22Rv1 (cell line): Measurements from ENCODE around the gene ORM2.

Experiments
- H3K27ac ChIP-seq: fragments of 450-650 bp; 2 replicates; pipeline ENCODE4 v1.5.1; 2017
- ZFX ChIP-seq: fragments of 450-650 bp; IDR thresholded peaks from 2 replicates; pipeline ENCODE4 v1.6.1; 2017; ENCODE audit warnings: antibody characterized with exemption, borderline replicate concordance
- TF ChIP-seq, protein P1 (sequence below): fragments of 450-650 bp; IDR thresholded peaks from 2 replicates; pipeline ENCODE4 v1.5.1; 2017; ENCODE audit warnings: mild to moderate bottlenecking

Gene ORM2

DNA sequence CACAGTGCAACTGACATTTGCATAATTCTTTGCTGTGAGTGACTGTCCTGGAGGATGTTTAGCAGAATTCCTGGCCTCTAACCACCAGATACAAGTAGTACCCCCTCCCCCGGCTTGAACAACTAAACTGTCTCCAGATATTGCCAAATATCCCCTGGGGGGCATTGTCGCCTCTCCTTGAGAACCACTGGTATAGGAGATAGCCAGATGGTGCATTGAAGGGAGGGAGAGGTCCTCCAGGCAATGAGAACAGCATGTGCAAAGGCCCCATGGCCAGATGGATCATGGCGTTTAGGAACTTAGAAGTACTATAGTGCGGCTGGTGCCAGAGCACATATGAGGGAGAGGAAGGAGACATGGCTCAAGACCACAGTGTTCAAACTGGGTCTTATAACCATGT lies 25.7 kb upstream of the ORM2 start:
- TF ChIP-seq, protein P1, sequence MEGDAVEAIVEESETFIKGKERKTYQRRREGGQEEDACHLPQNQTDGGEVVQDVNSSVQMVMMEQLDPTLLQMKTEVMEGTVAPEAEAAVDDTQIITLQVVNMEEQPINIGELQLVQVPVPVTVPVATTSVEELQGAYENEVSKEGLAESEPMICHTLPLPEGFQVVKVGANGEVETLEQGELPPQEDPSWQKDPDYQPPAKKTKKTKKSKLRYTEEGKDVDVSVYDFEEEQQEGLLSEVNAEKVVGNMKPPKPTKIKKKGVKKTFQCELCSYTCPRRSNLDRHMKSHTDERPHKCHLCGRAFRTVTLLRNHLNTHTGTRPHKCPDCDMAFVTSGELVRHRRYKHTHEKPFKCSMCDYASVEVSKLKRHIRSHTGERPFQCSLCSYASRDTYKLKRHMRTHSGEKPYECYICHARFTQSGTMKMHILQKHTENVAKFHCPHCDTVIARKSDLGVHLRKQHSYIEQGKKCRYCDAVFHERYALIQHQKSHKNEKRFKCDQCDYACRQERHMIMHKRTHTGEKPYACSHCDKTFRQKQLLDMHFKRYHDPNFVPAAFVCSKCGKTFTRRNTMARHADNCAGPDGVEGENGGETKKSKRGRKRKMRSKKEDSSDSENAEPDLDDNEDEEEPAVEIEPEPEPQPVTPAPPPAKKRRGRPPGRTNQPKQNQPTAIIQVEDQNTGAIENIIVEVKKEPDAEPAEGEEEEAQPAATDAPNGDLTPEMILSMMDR, result no peak
- TF ChIP-seq ZFX, result no peak
- no peak overlapping the region for H3K27ac ChIP-seq

GRCh38 chr9:114304416-114305188 lies 25.1 kb upstream of the ORM2 start:
- TF ChIP-seq ZFX, result no peak
- TF ChIP-seq, protein P1, result no peak
- H3K27ac ChIP-seq, result no peak overlapping the region

DNA sequence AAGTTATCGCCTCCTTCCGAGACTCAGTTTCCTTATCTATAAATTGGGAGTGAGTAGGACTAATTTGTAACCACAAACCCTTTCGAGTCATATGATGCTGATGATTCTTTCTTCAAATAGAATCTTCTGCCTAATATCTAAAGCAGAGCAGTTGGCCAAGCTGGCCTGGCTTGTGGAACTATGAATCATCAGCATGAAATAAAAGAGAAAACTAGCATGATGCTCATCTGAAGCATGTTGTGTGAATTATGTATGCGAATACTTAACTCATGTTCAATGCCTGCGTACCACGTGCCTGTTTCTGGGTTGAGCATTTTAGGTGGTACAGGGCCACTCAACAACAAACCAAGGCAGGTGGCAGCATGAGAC lies 21.8 kb upstream of the ORM2 start:
- no peak overlapping the region for H3K27ac ChIP-seq
- TF ChIP-seq, protein P1, result no peak
- TF ChIP-seq ZFX, result no peak

GRCh38 chr9:114308361-114308950 lies 21.2 kb upstream of the ORM2 start:
- TF ChIP-seq, protein P1, result no peak
- no peak for TF ChIP-seq ZFX
- H3K27ac ChIP-seq, result no peak overlapping the region

DNA sequence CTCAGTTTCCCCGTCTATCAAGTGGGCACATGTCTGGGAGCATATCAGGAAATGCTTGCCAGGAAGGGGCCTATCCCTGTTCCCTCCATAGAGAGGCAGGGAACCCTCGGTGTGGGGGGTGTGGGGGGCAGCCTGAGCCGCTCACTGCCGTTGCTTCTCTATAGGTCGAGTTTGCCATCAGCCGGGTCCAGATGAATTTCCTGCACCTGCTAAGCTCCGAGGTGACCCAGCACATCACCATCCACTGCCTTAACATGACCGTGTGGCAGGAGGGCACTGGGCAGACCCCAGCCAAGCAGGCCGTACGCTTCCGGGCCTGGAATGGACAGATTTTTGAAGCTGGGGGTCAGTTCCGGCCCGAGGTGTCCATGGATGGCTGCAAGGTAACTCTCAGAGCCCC lies 20.6 kb upstream of the ORM2 start:
- TF ChIP-seq ZFX, result no peak
- TF ChIP-seq, protein P1, result no peak
- no peak overlapping the region for H3K27ac ChIP-seq

GRCh38 chr9:114310471-114311450 lies 18.9 kb upstream of the ORM2 start:
- H3K27ac ChIP-seq, result no peak overlapping the region
- no peak for TF ChIP-seq ZFX
- TF ChIP-seq, protein P1, result no peak
